NCI-H146 (cell line): ENCODE measurements around the gene NELL1.
"Not testable (repeated sequence)": the region's sequence is repeated elsewhere in the genome, so short reads cannot be mapped to it uniquely, and the experiment has no call there.

ENCODE experiments used
- DNase-seq: peaks from one replicate; lab custom pipeline; 2025; lab: John Stamatoyannopoulos, UW

NELL1 gene

GRCh38 chr11:21110415-21110814, 441.0 kb downstream of the NELL1 start:
- no peak for DNase-seq

- DNase-seq, result no peak
Observed at GRCh38 chr11:21113876-21114275, 444.5 kb downstream of the NELL1 start.

DNA sequence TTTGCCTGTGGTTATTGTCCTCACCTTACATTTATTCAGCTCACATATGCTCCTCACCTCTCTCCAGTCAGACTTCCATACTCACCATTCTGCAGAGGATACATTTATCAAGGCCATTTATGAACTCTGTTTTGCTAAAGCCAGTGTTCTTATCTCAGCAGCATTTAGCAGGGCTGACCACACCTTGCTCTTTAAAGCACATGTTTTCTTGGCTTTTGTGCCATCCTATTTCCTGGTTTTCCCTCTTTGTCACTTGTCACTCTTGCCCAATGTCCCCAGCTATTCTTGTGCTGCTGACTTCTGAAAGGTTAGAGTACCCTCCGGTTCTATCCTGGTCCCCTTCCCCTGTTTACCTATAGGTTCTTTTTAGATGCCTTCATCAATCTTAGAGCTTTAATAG, 446.6 kb downstream of the NELL1 start:
- DNase-seq, result no peak

DNA sequence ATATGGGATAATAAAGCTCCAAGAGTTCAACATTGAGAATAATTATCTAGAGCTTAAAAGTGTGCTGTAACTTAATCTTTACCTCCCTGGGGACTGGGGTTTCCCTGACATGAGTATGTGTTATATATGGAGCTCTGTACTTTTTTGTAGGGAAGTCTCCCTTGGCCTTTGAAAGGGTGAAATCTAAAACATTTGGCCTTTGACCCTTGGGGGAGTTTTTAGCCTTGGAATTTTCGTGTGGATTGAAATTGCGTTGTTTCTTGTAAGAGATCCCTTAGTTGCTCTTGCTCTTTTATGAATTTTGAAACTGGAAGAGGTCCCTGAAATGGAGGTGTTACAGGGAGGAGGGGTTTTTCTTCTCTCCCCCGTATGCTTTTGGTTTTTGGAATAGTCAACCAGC, 450.0 kb downstream of the NELL1 start:
- no peak for DNase-seq

DNA sequence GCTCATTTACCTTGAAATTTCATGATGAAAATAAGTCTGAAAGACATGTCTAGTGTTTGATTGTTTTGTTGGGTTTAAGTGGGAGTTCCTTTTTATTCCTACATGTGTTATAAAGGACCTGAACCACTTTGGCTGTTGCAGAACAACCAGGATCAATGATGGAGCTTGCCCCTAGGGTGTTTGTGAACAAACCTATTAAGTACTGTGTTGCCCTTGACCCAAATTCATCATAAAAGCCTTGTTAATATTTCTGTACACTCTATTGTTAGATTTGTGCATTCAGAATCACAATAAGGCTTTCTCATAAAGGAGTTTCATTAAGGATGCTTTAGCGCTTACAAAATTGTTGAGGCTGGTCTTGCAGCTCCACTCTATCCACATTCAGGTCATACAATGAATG, 452.6 kb downstream of the NELL1 start:
- peak; percentile 43 for DNase-seq

GRCh38 chr11:21122523-21122922, 453.1 kb downstream of the NELL1 start:
- DNase-seq, result no peak

DNA sequence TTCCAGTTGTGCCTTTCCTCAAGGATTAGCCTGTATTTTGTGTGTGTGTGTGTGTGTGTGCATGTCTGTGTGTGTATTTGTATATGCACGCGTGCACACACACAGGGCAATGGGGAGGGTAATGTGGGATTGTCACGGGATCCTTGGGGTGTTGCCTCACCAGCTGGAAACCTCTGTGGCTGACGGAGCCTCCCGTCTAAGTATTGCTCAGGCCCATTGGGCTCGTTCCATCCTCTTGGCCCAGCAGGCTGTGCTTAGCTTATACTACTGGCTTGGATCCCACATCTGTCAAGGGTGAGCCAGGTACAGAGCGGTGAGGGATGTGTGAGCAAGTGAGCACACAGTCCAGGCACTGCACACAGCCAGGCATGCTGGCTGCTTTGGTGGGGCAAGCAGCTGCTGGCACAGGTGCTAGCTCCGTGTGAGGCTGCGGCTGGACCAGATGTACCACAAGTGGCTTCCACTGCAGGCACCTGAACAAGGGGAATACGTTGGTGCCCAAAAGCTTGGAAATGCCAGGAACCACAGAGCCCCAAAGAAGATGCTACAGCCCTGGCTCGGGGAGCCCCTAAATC, 462.8 kb downstream of the NELL1 start:
- DNase-seq, result no peak

- no peak for DNase-seq
Observed at GRCh38 chr11:21133244-21133643, 463.9 kb downstream of the NELL1 start.

- DNase-seq, result no peak
Observed at GRCh38 chr11:21133722-21134121, 464.3 kb downstream of the NELL1 start.

DNA sequence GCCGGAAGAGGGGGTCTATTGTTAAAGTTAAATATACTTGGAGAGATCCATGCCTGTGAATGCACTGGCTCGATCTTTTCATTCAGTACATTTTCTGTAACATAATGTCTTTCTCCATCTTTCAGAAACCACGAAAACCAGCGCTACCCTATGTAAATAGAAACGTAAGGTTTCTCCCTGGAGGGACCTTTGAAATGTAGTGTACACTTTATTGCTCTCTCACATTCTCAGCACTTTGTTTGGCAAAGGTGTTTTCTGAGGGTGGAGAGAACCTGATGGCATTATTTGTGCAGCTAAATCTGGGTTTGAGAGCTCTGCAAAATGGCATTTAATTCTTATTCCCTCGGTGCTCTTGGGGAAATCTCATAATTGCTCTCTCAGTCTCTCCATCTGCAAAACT, 468.4 kb downstream of the NELL1 start:
- no peak for DNase-seq

DNA sequence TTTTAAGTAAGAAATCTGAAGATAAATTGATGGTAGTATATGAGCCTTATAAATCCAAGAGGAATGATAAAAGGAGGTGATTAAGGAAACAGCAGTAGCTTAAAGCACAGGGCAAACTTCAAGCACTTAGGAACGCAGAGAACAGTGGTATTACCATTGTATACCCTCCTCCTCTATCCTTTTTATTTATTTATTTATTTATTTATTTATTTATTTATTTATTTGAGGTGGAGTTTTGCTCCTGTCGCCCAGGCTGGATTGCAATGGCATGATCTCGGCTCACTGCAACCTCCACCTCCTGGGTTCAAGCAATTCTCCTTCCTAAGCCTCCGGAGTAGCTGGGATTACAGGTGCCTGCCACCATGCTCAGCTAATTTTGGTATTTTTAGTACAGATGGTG, 472.2 kb downstream of the NELL1 start:
- not testable (repeated sequence) for DNase-seq

- DNase-seq, result peak; percentile 16
Observed at GRCh38 chr11:21142007-21142406, 472.6 kb downstream of the NELL1 start.

DNA sequence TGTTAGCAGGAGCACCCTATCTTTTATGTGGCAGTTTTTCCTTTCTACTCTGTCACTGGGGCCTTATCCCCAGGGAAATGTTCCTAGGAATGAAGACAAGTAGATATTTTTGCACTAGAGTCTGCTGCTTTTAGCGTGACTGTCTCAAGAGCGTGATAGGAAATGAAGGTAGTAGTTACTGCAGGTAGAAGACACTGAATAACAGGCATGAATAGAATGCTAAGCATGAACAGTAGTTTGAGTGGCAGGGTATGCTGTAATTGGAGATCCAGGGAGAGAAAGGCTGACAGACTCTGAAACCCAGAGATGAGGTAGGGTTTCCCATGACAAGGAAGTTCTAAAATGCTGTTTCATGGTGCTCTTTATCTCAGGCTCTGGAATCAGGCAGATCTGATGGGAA, 475.1 kb downstream of the NELL1 start:
- no peak for DNase-seq

- no peak for DNase-seq
Observed at GRCh38 chr11:21148376-21148775, 479.0 kb downstream of the NELL1 start.

DNA sequence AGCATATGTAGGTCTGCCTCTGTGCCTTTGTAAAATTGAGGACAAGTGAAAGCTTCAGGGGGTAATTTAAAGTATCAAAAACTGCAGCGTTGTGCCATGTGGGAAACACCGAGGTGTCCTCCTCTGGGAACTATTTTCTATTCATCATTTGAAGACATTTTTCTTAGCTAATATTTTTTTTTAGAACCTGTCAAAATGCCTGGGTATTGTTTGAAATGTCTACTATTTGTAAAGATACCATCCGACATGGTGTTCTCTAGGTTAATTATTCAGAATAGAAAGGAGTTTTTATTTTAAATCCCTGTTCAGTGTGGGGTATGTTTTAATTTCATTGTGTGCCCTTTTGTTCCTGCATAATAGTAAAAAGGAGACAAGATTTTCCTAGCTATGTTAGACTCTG, 490.8 kb downstream of the NELL1 start:
- no peak for DNase-seq

- DNase-seq, result no peak
Observed at GRCh38 chr11:21169639-21170038, 500.3 kb downstream of the NELL1 start.

- DNase-seq, result no peak
Observed at GRCh38 chr11:21173476-21173875, 504.1 kb downstream of the NELL1 start.

GRCh38 chr11:21174781-21175180, 505.4 kb downstream of the NELL1 start:
- DNase-seq, result no peak

GRCh38 chr11:21177379-21177778, 508.0 kb downstream of the NELL1 start:
- DNase-seq, result no peak

- DNase-seq, result peak; percentile 29
Observed at GRCh38 chr11:21179770-21180169, 510.4 kb downstream of the NELL1 start.

DNA sequence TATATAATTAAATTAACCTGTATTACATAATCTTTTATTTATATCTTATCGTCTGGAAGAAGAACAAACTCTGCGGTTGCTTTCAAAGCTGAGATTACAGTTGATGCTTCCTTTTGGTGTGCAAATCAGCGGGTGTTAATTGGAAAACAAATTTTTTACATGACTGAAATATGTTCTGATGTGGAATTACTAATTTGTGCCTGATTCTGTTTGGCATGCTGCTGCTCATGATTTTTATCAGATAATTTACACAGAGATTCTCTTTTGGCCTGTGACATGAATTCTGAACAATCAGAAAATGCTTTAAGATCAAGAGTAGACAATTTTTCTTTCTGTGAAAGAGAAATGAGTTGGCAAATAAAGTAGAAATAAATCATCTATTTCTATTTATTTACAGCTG, 510.8 kb downstream of the NELL1 start:
- DNase-seq, result peak; percentile 23

- DNase-seq, result no peak
Observed at GRCh38 chr11:21185959-21186358, 516.6 kb downstream of the NELL1 start.

DNA sequence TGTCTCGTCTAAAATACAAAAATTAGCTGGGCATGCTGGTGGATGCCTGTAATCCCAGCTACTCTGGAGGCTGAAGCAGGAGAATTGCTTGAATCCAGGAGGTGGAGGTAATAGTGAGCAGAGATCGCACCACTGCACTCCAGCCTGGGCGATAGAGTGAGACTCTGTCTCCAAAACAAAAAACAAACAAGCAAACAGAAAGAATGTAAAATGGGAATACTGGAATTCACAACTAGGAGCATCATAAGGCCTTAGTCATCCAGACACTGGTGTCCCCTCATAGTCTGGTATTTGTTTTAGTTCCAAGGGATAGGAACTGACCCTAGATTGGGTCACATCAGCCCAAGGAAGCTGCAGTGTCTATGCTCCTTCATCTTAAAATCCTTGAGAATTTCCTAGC, 520.8 kb downstream of the NELL1 start:
- no peak for DNase-seq

DNA sequence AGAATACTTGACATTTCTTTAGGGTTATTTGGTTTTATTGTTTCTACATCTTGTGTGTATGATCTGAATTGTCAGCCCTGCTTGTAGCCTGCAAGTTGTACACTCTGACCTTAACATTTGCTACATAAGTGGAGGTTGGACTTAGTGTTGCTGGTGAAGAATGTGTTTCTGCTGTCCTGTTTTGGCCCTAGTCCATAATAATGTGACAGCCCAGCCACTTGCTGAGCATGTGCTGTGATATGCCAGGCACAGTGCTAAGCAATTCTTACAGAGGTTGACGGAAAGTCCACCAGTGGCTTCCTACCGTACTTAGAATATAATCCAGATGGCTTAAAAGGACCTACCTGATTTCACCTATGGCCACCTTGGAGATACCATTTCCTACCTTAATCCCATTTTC, 526.6 kb downstream of the NELL1 start:
- no peak for DNase-seq

DNA sequence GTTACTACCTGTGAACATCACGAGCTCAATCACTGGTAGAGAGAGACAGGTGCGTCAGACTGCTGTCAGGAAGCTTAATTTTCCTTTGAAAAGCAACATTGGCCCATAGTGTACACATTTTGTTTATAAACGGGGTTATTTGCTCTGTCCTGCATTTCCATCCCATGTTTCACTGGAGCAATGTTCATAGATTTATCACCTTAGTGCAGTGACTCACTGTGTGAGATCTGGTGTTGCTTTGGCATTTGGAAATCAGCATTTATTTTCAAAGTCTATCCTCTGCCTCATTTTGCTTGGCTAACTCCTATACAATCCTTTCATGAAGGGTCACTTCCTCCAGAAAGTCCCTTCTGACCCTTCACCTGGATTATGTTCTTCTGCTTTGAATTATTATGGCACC, 529.1 kb downstream of the NELL1 start:
- no peak for DNase-seq
